ENCODE measurements around the gene PTP4A2.

Gene PTP4A2

DNA sequence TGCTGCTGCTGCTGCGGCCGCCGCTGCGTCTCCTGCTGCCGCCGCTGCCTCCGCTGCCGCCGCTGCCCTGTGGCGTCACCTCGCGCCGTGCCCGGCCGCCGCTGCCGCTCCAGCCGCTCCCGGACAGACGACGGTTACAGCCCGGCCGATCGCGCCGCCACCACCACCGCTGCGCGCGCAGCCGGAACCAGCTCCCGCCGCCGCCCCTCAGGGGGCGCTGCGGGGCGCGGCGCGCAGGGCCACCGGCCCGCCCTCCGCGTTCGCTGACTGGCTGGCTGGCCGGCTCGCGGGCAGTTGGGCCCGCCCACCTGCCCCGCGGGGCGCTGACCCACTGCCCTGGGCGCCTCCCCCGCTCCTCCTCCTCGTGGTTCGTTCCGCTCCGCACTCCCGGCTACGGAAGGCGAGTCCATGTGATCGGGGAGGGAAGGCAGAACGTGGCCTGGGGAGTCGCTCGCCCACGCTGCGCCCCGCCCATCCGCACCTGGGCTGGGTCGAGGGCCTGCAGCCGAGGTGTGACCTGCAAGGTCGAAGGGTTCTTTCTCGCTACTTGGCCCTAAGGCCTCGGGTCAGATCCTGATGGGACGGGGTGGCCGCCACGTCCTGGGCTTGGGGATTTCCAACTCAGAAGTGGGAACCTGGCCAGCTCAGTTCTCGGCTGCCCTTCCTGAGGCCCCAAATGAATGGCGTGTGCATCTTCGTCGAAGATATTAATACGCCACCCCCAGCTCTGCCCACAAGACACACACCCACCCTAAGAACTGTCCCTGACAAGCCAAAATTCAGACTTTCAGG is at the start of gene PTP4A2:
PTP4A2 (minus strand) TSS at position 185 of the 792 bp plus-strand sequence. CDS start 19,303 bp downstream, outside the sequence.
- TF ChIP-seq GATA3 (IDR thresholded peaks at IDR 0.05; ENCODE audit: low read depth, low read length), result no peak
- no peak for TF ChIP-seq GATA2 (IDR thresholded peaks at IDR 0.05; ENCODE audit: low read depth, low read length)

DNA sequence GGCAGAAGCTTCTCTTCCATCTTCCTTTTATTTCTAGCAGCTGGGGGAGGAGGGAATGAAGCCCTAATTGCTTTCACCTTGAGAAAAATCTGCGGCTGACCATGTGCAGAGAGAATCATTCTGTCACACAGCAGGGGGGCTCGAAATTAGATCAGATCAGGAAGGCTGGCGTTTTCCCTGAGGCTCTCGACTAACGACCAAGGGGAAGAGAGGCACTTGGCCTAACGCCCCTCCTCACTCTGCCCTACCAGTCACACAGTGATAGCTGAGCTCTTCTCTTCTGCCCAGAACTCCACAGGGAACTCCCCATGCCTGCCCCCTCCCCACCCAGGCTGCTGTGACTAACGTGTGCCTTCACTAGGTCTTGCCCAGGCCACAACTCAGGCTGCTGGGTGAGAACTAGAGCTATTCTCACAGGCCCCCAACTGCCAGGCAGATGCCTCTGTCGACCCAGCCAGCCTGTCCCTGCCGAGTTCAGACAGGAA is 49.0 kb upstream of the PTP4A2 start:
- TF ChIP-seq GATA3 (IDR thresholded peaks at IDR 0.05; ENCODE audit: low read depth, low read length) (no peak), GATA2 (IDR thresholded peaks at IDR 0.05; ENCODE audit: low read depth, low read length) (no peak)

DNA sequence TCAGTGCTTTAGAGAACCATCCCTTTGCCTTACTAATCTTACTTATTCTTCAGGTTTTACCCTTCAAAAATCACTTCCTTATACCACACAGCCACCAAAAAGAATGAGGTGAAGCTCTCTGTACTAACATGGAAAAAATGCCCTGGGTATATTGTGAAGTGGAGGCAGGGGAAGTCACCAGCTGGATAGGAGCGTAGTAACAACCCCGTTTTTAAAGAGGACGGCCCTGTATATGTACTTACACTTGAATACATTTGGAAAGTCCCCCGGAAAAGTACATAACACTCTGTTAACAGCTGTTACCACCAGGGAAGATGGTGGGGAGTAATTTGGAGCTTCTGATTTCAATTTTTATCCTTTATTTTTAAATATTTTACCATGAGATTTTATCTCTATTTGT is 47.3 kb upstream of the PTP4A2 start:
- TF ChIP-seq GATA3 (IDR thresholded peaks at IDR 0.05; ENCODE audit: low read depth, low read length) (no peak), GATA2 (IDR thresholded peaks at IDR 0.05; ENCODE audit: low read depth, low read length) (no peak)

DNA sequence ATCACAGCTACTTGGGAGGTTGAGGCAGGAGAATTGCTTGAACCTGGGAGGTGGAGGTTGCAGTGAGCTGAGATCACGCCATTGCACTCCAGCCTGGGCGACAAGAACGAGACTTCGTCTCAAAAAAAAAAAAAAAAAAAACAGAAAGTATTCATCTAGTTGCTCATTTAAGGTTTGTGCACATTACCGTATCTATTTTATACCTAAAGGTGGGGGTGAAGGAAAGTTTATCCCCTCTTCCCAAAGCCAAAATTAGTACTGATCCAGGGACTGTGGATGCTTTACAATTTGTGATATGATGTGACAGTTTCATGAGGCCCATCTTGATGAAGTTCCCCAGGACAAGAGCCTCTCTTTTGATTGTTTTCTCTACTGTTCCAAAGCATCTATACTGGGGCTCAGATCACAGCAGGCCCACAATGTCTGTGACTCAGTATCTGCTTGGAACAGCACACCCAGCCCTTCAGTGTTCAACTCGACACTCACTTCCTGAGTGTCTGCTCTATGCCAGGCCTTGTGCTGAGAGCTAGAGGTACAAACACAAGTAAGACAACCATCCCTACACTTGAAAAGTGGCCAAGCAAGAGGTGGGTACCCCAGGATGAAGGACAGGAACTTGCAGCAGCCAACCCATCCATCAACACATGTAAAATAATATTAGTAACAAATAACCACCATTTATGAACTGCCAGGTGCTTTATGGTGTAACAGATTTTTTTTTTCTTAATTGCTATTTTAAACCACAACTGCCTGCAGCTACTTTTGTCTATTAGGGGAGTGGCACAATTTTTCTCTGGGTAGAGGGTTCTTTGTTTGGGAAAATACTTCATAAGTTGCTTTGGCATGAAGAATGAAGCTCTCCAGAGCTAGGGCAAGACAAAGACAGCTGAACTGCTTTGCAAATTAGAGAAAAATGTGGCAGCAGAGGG is 46.5 kb upstream of the PTP4A2 start:
- TF ChIP-seq GATA3 (IDR thresholded peaks at IDR 0.05; ENCODE audit: low read depth, low read length), result no peak
- no peak for TF ChIP-seq GATA2 (IDR thresholded peaks at IDR 0.05; ENCODE audit: low read depth, low read length)

DNA sequence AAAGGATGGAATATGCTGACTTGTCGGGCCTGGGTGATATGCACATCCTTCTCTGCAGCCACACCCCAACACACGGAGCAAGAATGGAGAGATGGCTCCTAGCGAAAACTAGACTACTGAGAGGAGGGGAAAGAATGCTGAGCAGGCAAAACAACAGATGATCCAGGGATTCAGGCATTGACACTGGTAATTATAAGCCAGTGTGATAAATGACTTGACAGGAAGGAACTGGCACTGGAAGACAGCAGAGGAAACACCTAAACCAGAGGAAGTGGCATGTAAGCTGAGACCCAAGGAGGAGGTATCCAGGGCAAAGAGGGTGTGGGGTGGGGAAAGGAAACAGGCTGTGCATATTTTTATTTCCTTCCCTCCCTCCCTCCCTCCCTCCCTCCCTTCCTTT is 43.8 kb upstream of the PTP4A2 start:
- no peak for TF ChIP-seq GATA2 (IDR thresholded peaks at IDR 0.05; ENCODE audit: low read depth, low read length)
- TF ChIP-seq GATA3 (IDR thresholded peaks at IDR 0.05; ENCODE audit: low read depth, low read length), result no peak

DNA sequence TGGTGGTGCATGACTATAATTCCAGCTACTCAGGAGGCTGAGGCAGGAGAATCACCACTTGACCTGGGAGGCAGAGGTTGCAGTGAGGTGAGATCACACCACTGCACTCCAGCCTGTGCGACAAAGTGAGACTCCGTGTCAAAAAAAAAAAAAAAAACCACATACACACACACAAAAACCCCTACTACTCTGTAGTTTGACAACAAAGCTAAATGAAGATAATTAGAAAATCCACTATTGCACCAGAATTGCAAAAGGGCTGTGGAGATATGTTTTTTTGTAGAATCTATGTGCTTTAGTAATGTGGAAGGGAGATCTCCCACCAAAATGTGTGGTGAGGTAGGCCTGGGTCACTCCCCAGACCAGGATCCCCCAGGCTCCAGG is 43.3 kb upstream of the PTP4A2 start:
- TF ChIP-seq GATA3 (IDR thresholded peaks at IDR 0.05; ENCODE audit: low read depth, low read length) (no peak), GATA2 (IDR thresholded peaks at IDR 0.05; ENCODE audit: low read depth, low read length) (no peak)

DNA sequence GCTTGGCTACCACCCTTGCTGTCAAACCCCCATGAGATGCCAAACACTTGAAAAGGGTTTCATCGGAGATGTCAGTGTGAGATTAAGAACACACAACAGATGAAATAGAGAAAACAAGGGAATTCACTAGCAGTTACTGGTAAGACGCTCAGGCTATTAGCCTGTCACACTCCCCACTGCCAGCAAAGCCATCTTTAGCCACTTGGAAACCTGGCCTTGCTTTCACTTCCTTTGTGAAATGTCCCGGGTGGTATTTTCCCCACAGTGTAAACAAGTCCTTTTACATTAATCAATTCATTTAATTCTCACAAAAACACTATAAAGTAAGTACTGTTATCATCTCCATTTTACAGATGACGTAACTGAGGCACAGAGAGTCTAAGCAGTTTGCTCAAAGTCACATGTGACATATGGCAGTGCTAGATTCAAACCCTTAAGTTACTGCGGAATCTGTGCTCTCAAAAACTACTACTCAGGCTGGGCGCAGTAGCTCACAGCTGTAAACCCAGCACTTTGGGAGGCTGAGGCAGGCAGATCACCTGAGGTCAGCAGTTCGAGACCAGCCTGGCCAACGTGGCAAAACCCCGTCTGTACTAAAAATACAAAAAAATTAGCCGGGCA is 42.8 kb upstream of the PTP4A2 start:
- TF ChIP-seq GATA2 (IDR thresholded peaks at IDR 0.05; ENCODE audit: low read depth, low read length) (no peak), GATA3 (IDR thresholded peaks at IDR 0.05; ENCODE audit: low read depth, low read length) (no peak)

DNA sequence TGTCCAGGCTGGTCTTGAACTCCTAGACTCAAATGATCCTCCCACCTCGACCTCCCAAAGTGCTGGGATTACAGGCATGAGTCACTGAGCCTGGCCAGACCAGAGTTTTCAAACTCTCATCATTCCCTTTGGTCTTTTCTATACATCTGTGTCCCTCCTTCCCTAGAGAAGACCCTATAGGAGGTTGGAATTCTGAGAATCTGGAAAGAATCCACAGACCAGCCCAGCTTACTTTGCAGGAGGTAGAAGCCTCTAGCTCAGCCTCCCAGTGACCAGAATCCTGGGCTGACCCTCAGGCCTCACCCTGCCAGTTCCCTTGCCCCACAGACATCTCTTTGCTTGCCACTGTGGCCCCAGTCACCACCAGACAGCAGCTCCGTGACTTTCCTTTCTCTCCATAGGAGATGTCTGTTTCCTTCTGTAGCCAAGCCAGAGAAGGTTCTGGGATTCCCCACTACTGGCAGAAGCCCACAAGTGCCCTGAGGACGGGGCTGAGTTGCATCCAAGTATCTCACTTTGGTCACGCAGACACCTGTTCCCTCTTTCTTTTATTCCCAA is 40.8 kb upstream of the PTP4A2 start:
- TF ChIP-seq GATA2 (IDR thresholded peaks at IDR 0.05; ENCODE audit: low read depth, low read length) (no peak), GATA3 (IDR thresholded peaks at IDR 0.05; ENCODE audit: low read depth, low read length) (no peak)

DNA sequence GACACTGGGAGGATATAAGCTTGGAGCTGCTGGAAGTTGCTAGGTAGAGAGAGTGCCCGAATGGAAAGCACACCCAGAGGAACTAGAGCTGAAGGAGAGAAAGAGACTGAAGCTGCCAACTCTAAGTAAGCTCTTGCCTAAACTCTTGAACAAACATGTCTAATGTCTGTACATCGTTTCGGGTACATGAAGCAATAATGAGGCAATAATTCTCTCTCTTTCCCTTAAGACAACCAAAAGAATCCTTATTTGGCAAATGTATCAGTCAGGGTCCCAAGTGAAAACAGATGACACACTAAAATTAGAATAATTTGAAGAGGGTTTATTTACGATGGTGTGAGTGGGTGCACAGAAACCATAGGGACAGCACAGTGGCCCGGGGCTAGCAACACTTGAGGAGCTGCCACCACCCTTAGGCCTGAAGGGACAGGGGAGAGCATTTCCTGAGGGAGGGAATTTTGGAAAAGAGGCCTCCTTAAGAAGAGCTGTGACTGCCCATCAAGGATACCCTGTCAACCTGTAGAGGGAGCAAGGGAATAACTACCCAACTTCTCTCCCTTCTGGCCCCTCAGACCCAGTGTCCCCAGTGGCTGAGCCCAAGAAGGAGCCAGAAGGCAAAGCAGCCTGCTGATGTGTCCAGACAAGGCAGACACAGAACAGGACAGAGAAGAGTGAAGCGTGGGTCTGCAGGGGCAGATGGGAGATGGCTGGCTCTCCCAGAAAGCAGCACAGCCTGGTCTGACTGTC is 39.4 kb upstream of the PTP4A2 start:
- TF ChIP-seq GATA3 (IDR thresholded peaks at IDR 0.05; ENCODE audit: low read depth, low read length) (no peak), GATA2 (IDR thresholded peaks at IDR 0.05; ENCODE audit: low read depth, low read length) (no peak)

DNA sequence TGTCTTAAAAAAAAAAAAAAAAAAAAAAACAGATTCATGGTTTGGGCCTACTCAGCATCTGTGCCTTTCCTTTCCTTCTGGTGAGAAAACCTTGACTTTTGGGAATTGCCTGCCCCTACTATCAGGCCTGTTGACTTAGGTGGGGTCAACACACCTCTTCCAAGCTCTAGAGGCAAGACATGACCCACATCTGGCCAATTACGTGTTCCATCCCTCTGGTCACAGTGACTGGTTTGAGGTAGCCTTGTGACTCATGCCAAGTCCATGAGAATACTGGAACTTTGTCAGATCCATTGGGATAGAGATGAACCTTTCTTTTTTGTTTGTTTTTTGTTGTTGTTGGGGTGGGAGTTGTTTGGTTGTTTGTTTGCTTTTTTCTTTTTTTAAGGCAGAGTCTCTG is 38.2 kb upstream of the PTP4A2 start:
- no peak for TF ChIP-seq GATA3 (IDR thresholded peaks at IDR 0.05; ENCODE audit: low read depth, low read length)
- no peak for TF ChIP-seq GATA2 (IDR thresholded peaks at IDR 0.05; ENCODE audit: low read depth, low read length)

DNA sequence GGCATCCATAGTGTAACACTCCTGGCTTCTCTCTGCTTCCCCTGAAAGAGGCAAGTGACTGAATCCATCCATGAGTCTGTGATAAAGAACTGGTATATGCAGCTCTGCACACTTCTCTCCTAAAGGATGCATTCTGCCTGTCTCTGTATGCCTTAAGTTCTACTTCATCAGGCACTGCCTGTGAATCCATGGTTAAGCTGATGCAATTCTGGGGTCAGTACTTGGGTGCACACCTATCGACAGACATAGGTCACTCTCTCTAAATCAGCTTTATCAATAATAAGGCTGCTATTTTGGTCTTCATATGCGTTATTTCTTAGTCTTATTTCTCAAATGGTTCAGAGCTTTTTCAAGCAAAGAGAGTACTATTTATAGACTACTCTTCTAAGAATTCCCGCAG is 32.7 kb upstream of the PTP4A2 start:
- TF ChIP-seq GATA3 (IDR thresholded peaks at IDR 0.05; ENCODE audit: low read depth, low read length) (no peak), GATA2 (IDR thresholded peaks at IDR 0.05; ENCODE audit: low read depth, low read length) (no peak)

DNA sequence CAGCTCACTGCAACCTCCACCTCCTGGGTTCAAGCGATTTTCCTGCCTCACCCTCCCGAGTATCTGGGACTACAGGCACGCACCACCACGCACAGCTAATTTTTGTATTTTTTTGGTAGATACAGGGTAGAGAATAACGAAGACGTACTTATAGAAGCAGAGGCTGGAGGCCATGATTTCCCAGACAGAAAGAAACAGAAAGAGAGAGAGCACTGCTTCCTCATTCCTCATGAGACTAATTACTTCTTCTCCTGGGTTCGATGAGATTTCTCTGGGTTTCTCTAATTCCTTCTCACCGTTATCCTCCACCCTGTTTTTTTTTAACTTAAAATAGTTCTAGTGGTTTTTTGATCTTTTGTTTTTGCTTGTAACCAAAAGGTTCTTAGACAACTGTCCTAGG is 23.4 kb upstream of the PTP4A2 start:
- no peak for TF ChIP-seq GATA2 (IDR thresholded peaks at IDR 0.05; ENCODE audit: low read depth, low read length)
- TF ChIP-seq GATA3 (IDR thresholded peaks at IDR 0.05; ENCODE audit: low read depth, low read length), result no peak
